Lower leg skin (tissue), 3 donors: ENCODE data around the gene DAGLA.

Experiments
- POLR2A ChIP-seq, 2 donors: fragments of 450-650 bp; IDR thresholded peaks; one replicate each; pipeline ENCODE4 v1.6.1; 2016 to 2017; ENCODE audit warnings: antibody characterized with exemption in 2 of 2, mild to moderate bottlenecking in 1 of 2, moderate library complexity in 1 of 2
- TF ChIP-seq, protein P1 (sequence below), 3 donors: fragments of 450-650 bp; IDR thresholded peaks; one replicate each; pipeline ENCODE4 v1.5.1; 2016; ENCODE audit warnings: antibody characterized with exemption in 3 of 3, mild to moderate bottlenecking in 3 of 3, moderate library complexity in 2 of 3

DNA sequence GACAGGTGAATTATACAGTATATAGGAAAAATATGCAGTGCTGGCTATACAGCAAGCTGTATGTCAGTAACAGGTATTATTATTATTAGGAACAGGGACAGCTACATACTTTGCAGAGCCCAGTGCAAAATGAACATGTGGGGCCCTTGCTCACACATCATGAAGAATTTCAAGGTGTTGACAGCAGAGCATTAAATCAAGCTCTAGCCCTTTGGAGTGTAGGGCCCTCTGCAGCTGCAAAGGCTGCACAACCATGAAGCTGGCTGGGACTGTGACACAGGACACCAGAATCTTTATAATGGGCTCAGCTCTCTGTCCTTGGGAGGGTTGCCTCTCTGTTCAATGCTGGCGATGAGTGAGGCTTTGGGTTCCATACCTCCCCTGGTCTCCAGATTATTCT is 44.9 kb upstream of the DAGLA start:
- TF ChIP-seq, protein P1, sequence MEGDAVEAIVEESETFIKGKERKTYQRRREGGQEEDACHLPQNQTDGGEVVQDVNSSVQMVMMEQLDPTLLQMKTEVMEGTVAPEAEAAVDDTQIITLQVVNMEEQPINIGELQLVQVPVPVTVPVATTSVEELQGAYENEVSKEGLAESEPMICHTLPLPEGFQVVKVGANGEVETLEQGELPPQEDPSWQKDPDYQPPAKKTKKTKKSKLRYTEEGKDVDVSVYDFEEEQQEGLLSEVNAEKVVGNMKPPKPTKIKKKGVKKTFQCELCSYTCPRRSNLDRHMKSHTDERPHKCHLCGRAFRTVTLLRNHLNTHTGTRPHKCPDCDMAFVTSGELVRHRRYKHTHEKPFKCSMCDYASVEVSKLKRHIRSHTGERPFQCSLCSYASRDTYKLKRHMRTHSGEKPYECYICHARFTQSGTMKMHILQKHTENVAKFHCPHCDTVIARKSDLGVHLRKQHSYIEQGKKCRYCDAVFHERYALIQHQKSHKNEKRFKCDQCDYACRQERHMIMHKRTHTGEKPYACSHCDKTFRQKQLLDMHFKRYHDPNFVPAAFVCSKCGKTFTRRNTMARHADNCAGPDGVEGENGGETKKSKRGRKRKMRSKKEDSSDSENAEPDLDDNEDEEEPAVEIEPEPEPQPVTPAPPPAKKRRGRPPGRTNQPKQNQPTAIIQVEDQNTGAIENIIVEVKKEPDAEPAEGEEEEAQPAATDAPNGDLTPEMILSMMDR (IDR thresholded peaks at IDR 0.05) = no peak
- no peak for TF ChIP-seq POLR2A (IDR thresholded peaks at IDR 0.05)
